Large intestine (tissue), 3 donors: Measurements from ENCODE around the gene HMOX1. TPM values are rescaled to one million over a fixed set of nuclear protein-coding genes. Genes with fewer than 3 reads are reported as not detected.

ENCODE experiments used
- DNase-seq, 2 donors: peaks; one replicate each; pipeline versions ENCODE4 v3.0.0 to v3.0.0-alpha.2; 2013
- H3K27ac ChIP-seq: one replicate; pipeline ENCODE4 v1.5.1; 2013; ENCODE audit warnings: low read length
- H3K27me3 ChIP-seq: 2 replicates; pipeline ENCODE4 v1.6.1; 2013; ENCODE audit warnings: low read length; ENCODE audit not compliant: control insufficient read depth, insufficient read depth
- H3K36me3 ChIP-seq: 2 replicates; pipeline ENCODE4 v1.6.1; 2013; ENCODE audit warnings: low read length; ENCODE audit not compliant: control insufficient read depth, insufficient read depth
- H3K4me1 ChIP-seq: one replicate; pipeline ENCODE4 v1.6.1; 2013; ENCODE audit warnings: low read length; ENCODE audit not compliant: control insufficient read depth, insufficient read depth
- H3K4me3 ChIP-seq: one replicate; pipeline ENCODE4 v1.5.1; 2013; ENCODE audit warnings: low read length
- H3K9me3 ChIP-seq: one replicate; pipeline ENCODE4 v1.6.1; 2013; ENCODE audit warnings: mild to moderate bottlenecking, low read depth, low read length, moderate library complexity; ENCODE audit not compliant: control insufficient read depth
- WGBS: methylation state at CpG from one replicate; pipeline ENCODE4 v1.1.5; 2013; ENCODE audit warnings: low lambda C conversion rate; ENCODE audit not compliant: insufficient coverage; 5-methylcytosine and 5-hydroxymethylcytosine counted together
- polyA plus RNA-seq: library from polyadenylated mRNA; unstranded; fragments of 120-200 nt; gene quantifications from one replicate; pipeline ENCODE4 v1.2.1, GENCODE V29; 2013

Gene HMOX1
- polyA plus RNA-seq, 1 donor = 81.5 TPM

DNA sequence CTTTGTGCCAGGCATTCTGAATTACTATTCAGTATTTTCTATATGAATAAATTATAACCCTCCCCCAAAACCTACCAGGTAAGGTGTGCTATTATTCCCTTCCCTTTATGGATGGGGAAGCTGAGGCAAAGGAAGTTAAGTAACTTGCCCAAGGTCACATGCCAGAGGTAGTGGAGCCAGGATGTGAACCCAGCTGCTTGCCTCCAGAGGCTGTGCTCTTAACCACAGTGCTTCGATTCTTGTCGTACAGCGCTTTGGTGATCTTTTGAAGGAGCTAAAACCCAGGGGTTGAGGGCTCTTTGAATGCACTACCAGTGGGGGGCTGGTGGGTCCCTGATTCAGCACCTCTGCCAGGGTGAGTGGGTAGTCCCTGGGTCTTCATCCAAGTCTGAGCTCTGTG, 37.8 kb downstream of the HMOX1 start:
- WGBS = no CpG with 5 or more reads among the region's 3 CpGs
- Histone ChIP-seq H3K27me3 (no peaks in the 10 kb centered on the region), H3K36me3 (peaks cover 92% of the 10 kb centered on the region), H3K4me1 (no peaks in the 10 kb centered on the region), H3K4me3 (no peak overlapping the region), H3K27ac (no peak overlapping the region), H3K9me3 (no peaks in the 10 kb centered on the region)
- no peak for DNase-seq

DNA sequence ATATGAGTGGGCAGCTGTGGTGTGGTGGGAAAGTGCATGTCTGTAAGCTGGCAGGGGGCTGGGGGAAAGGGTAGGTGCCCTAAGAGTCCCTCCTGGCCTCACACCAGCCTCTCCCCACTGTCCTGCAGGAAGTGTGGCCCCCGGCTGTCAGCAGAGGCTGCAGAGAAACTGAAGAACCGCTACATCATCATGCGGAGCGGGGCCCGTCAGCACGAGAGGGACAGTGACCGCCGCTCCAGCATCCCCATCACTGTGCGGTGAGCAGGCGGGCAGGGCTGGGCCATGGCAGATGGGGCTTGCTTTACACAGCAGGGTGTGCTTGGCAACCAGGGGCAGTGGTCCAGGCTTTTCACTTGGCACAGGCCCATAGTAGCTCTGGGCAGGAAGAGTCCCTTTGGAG, 38.9 kb downstream of the HMOX1 start:
- peaks cover 93% of the 10 kb centered on the region for H3K36me3 ChIP-seq
- no peak overlapping the region for H3K27ac ChIP-seq
- WGBS = no CpG with 5 or more reads among the region's 10 CpGs
- no peaks in the 10 kb centered on the region for H3K27me3 ChIP-seq
- H3K4me1 ChIP-seq = no peaks in the 10 kb centered on the region
- no peak for DNase-seq
- H3K9me3 ChIP-seq = no peaks in the 10 kb centered on the region
- H3K4me3 ChIP-seq = no peak overlapping the region

DNA sequence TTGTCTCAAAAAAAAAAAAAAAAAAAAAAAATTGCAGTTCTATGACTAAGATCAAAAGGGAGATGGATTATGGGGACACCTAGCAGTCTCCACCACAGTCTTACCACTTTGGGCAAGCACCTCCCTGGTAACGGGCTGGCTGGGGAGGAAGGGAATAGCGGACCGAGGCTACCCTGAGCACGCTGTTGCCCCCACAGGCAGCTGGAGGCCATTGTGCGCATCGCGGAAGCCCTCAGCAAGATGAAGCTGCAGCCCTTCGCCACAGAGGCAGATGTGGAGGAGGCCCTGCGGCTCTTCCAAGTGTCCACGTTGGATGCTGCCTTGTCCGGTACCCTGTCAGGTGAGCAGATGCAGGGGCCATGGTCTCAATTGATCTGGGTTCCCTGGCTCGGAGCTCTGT, 40.2 kb downstream of the HMOX1 start:
- Histone ChIP-seq H3K36me3 (peaks cover 89% of the 10 kb centered on the region), H3K4me1 (no peaks in the 10 kb centered on the region), H3K27me3 (no peaks in the 10 kb centered on the region), H3K27ac (no peak overlapping the region), H3K4me3 (no peak overlapping the region), H3K9me3 (no peaks in the 10 kb centered on the region)
- no CpG with 5 or more reads among the region's 12 CpGs for WGBS
- DNase-seq = no peak

DNA sequence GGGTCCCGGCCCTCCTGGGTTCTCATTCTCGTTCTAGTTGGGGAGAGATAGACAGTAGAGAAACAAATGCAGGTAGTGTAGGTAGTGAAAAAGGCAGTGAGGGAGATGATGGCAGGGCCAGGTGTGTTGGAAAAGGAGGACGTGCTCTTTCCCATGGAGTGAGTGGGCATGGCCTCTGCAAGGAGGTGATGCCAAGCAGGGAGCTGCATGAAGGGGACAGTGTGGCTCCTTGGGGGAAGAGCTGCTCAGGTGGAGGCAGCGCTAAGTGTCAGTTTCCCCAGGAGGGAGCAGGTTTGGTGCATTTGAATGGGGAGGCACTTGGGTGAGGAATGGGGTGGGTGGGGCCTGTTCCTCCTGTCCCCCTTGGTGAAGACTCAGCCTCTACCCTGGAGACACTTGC, 41.2 kb downstream of the HMOX1 start:
- no peaks in the 10 kb centered on the region for H3K4me1 ChIP-seq
- H3K36me3 ChIP-seq = peaks cover 85% of the 10 kb centered on the region

DNA sequence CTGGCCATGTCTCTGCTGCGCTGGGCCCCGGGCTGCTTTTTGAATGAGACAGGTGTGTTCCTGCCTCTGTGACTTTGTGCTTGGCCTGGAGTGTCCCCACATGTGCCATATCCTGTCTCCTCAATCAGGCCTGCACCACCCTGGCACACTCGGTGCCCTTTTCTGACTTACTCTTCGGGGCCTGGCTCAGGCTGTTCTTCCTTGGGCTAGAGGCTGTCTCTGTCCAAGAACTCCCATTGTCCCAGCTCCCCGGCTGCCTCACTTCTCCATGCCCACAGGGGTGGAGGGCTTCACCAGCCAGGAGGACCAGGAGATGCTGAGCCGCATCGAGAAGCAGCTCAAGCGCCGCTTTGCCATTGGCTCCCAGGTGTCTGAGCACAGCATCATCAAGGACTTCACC, 42.0 kb downstream of the HMOX1 start:
- Histone ChIP-seq H3K27ac (no peak overlapping the region), H3K4me3 (no peak overlapping the region), H3K27me3 (no peaks in the 10 kb centered on the region), H3K4me1 (no peaks in the 10 kb centered on the region), H3K36me3 (peaks cover 77% of the 10 kb centered on the region), H3K9me3 (no peaks in the 10 kb centered on the region)
- WGBS = no CpG with 5 or more reads among the region's 9 CpGs
- no peak for DNase-seq

More for the DNA sequence above, 41.2 kb downstream of the HMOX1 start:
- Histone ChIP-seq H3K27me3 (no peaks in the 10 kb centered on the region), H3K27ac (no peak overlapping the region), H3K4me3 (no peak overlapping the region), H3K9me3 (no peaks in the 10 kb centered on the region)
- WGBS = 100% methylated on average over 1 of the region's 4 CpGs
- no peak for DNase-seq

DNA sequence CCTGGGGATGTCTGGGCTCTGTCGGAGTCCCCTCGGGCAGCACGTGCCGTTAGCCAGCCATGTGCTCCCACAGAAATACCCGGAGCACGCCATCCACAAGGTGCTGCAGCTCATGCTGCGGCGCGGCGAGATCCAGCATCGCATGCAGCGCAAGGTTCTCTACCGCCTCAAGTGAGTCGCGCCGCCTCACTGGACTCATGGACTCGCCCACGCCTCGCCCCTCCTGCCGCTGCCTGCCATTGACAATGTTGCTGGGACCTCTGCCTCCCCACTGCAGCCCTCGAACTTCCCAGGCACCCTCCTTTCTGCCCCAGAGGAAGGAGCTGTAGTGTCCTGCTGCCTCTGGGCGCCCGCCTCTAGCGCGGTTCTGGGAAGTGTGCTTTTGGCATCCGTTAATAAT, 43.2 kb downstream of the HMOX1 start:
- Histone ChIP-seq H3K36me3 (peaks cover 69% of the 10 kb centered on the region), H3K4me1 (no peaks in the 10 kb centered on the region), H3K4me3 (no peak overlapping the region), H3K9me3 (no peaks in the 10 kb centered on the region), H3K27ac (no peak overlapping the region), H3K27me3 (no peaks in the 10 kb centered on the region)
- DNase-seq = no peak
- no CpG with 5 or more reads among the region's 26 CpGs for WGBS

DNA sequence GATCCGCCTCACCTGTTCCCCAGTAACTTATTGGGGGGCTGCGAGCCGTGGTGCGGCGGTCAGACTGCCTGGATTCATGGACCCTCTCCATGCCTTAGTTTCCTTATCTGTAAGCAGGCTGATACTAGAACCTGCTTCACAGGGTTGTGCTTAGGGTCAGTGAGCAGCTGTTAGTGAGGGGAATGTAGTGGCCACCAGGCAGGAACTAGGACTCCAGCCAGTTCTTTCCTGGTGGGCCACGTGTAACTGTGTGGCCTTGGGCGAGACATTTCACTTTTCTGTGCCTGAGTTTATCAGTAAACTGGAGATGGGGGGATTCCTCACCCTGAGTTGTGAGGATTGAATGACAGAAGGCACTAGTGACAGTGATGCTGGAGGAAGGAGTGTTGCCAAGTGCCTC, 43.9 kb downstream of the HMOX1 start:
- no peaks in the 10 kb centered on the region for H3K27me3 ChIP-seq
- no peak overlapping the region for H3K27ac ChIP-seq
- H3K36me3 ChIP-seq = peaks cover 63% of the 10 kb centered on the region
- WGBS = no CpG with 5 or more reads among the region's 7 CpGs
- DNase-seq = no peak
- H3K4me3 ChIP-seq = no peak overlapping the region
- no peaks in the 10 kb centered on the region for H3K4me1 ChIP-seq
- H3K9me3 ChIP-seq = no peaks in the 10 kb centered on the region

DNA sequence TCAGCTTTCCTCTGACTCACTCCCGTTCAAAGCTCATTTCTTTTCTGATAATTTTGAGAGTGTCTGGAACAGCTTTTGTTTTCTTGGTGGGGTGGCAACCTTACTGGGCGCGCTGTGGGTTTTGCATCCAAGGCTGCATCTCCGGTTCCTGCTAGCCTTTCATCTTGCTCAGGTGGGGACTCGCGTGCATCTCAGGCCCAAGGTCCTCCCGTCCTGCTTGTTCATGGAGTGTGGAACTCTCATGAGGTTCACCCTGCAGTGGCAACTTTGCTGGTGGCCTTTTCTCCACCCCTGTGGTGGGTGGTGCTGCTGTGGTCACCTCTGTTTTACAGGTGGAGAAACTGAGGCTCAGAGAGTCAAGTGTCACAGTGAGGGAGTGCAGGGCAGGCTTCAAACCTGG, 44.6 kb downstream of the HMOX1 start:
- Histone ChIP-seq H3K4me1 (no peaks in the 10 kb centered on the region), H3K36me3 (peaks cover 58% of the 10 kb centered on the region), H3K4me3 (no peak overlapping the region), H3K27ac (no peak overlapping the region), H3K27me3 (no peaks in the 10 kb centered on the region), H3K9me3 (no peaks in the 10 kb centered on the region)
- DNase-seq = no peak
- WGBS = 20% methylated on average over 1 of the region's 7 CpGs

DNA sequence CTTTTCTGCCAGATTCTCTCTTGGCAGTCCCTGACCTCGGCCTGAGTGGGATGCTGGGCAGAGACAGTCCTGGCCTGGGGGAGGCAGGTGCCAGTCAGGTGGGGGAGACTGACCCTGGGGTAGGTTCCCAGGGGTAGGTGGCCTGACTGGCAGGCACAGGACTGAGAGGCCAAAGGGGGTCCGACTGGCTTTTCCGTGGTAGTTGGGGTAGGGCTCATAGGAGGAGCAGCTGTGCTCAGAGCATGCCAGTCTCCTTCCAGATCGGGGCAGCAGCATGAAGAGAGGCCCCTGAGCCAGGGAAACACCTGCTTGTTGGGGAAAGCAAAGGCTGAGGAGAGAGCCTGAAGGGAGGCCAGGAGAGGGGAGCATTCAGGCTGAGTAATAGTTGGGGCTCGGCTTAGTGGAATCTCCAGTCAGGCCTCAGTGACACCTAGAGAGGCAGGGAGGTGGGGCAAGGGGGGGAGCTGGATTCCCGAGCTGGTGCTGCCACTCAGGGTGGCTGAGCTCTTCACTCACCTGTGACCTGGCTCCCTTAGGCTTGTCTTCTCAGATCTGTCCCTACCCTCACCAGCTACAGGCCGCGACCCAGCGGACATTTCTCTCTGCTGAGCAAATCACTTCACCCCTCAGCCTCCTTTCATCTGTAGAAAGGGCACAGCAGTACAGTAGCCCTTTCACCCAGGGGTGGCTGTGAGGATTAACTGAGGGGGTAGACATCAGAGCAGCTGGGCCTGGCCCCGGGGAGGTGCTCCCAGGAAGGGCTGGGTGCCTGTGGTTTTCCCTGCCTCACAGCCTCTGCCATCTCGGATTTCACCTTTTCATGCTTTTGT, 45.3 kb downstream of the HMOX1 start:
- WGBS = no CpG with 5 or more reads among the region's 11 CpGs
- H3K36me3 ChIP-seq = peaks cover 55% of the 10 kb centered on the region
- peaks cover 4% of the 10 kb centered on the region for H3K9me3 ChIP-seq
- no peak overlapping the region for H3K27ac ChIP-seq
- no peak for DNase-seq
- no peak overlapping the region for H3K4me3 ChIP-seq
- H3K4me1 ChIP-seq = peaks cover 2% of the 10 kb centered on the region
- H3K27me3 ChIP-seq = no peaks in the 10 kb centered on the region

DNA sequence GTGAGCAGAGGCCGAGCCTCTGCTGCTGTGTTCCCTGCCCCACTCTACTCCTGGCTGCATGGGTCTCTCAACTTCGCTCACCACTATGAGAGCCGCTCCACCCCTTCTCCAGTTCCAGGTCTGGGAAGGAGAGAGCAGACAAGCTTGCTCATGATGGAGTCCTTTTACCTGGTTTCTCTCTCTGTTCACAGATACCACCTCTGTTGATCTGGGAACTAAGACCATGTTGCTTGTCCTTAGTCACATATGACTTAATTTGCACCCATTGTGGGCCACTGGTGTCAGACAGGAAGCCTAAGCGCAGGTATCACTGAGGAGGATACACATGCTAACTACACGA, 45.9 kb downstream of the HMOX1 start:
- DNase-seq = no peak
- no peak overlapping the region for H3K4me3 ChIP-seq
- H3K4me1 ChIP-seq = peaks cover 2% of the 10 kb centered on the region
- H3K36me3 ChIP-seq = peaks cover 51% of the 10 kb centered on the region
- no CpG with 5 or more reads among the region's 5 CpGs for WGBS
- H3K27me3 ChIP-seq = no peaks in the 10 kb centered on the region
- no peak overlapping the region for H3K27ac ChIP-seq
- peaks cover 4% of the 10 kb centered on the region for H3K9me3 ChIP-seq

DNA sequence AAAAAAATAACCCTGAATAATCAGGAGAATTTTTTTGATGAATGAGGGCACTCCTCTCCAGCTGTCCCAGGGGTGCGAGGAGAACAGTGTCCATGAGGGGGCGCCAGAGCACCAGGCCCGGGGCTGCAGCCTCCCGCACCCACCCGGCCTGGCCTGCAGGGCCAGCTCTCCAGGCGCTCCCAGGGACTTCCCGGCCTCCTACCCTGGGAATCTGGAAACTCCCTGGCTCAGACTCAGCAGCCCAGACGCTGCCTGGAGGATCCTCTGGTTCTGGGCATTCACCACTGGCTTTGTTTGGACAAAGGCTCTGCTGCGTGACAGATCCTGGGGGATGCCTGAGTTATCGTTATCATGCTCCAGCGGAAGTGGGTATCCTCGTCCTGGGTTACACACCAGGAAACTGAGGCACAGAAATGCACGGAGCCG, 50.0 kb downstream of the HMOX1 start:
- Histone ChIP-seq H3K27me3 (no peaks in the 10 kb centered on the region), H3K4me3 (no peak overlapping the region), H3K36me3 (peaks cover 37% of the 10 kb centered on the region), H3K27ac (no peak overlapping the region), H3K4me1 (peaks cover 2% of the 10 kb centered on the region), H3K9me3 (peaks cover 15% of the 10 kb centered on the region)
- peak; percentile 68 to 70 for DNase-seq
- WGBS = no CpG with 5 or more reads among the region's 14 CpGs
